Uterine smooth muscle cell (primary cell): Measurements from ENCODE around the gene LCN6. TPM values are rescaled to one million over a fixed set of nuclear protein-coding genes. Genes with fewer than 3 reads are reported as not detected.

Experiments
- total RNA-seq: library from RNA; depleted of rRNA; stranded (reverse); fragments of >200 nt; gene quantifications from 2 replicates; pipeline ENCODE4 v1.2.3, GENCODE V29; 2014

LCN6 gene
- total RNA-seq: not detected in 2 replicates

GRCh38 chr9:136748201-136748600 lies at the start of gene LCN6:
Gene LCN6, minus strand, starts transcription at chr9:136748525. Its CDS starts 42 bp downstream, at chr9:136748483.

GRCh38 chr9:136796238-136796774 lies 48.0 kb upstream of the LCN6 start, which contains the start of gene CCDC183:
Gene CCDC183, plus strand, starts transcription at chr9:136796338. Its CDS starts 60 bp downstream, at chr9:136796398.

GRCh38 chr9:136790640-136791515 lies 42.6 kb upstream of the LCN6 start, which contains the start of gene TMEM141:
Gene TMEM141, plus strand, starts transcription at chr9:136791344. Its CDS starts 27 bp downstream, at chr9:136791371.

GRCh38 chr9:136764301-136764891 lies 16.1 kb upstream of the LCN6 start, which contains the start of gene LCN15:
Gene LCN15, minus strand, starts transcription at chr9:136764518. Its CDS starts 30 bp downstream, at chr9:136764488.

GRCh38 chr9:136742591-136743391 lies 5.5 kb downstream of the LCN6 start, which contains the start of gene LCN10:
Gene LCN10, minus strand, starts transcription at chr9:136742940. Its CDS starts 37 bp downstream, at chr9:136742903.

GRCh38 chr9:136711751-136712689 lies 36.3 kb downstream of the LCN6 start, which contains the start of gene DIPK1B:
Gene DIPK1B, plus strand, starts transcription at chr9:136712572. Its CDS starts 94 bp downstream, at chr9:136712666.

Other genes with a start within 250 kb of the LCN6 start
- 10.7 and 24.4 TPM in 2 replicates for gene NOTCH1, start 202.5 kb downstream of the LCN6 start, total RNA-seq
- 7.2 and 12.2 TPM in 2 replicates for gene EGFL7, start 85.6 kb downstream of the LCN6 start, total RNA-seq
- gene AGPAT2, start 61.1 kb downstream of the LCN6 start, total RNA-seq: 52.0 and 54.6 TPM in 2 replicates
- 0.22 and 1.1 TPM in 2 replicates for gene DIPK1B, start 36.0 kb downstream of the LCN6 start, total RNA-seq
- not detected in 2 replicates for gene LCN10, start 5.6 kb downstream of the LCN6 start, total RNA-seq
- not detected in 2 replicates for gene LCN8, start 9.7 kb upstream of the LCN6 start, total RNA-seq
- not detected in 2 replicates for gene LCN15, start 16.0 kb upstream of the LCN6 start, total RNA-seq
- gene TMEM141, start 42.8 kb upstream of the LCN6 start, total RNA-seq: 52.2 and 62.0 TPM in 2 replicates
- gene CCDC183, start 47.8 kb upstream of the LCN6 start, total RNA-seq: 0.37 TPM in 1 of 2 replicates, not detected in the other
- 66.7 and 87.5 TPM in 2 replicates for gene RABL6, start 59.4 kb upstream of the LCN6 start, total RNA-seq
- 1.4 and 3.5 TPM in 2 replicates for gene AJM1, start 94.0 kb upstream of the LCN6 start, total RNA-seq
- gene PHPT1, start 100.9 kb upstream of the LCN6 start, total RNA-seq: 44.4 and 70.9 TPM in 2 replicates
- gene MAMDC4, start 103.8 kb upstream of the LCN6 start, total RNA-seq: 1.1 and 3.1 TPM in 2 replicates
- gene EDF1, start 117.8 kb upstream of the LCN6 start, total RNA-seq: 265 and 280 TPM in 2 replicates
- 9.6 and 16.3 TPM in 2 replicates for gene TRAF2, start 138.0 kb upstream of the LCN6 start, total RNA-seq
- gene FBXW5, start 196.2 kb upstream of the LCN6 start, total RNA-seq: 167 and 192 TPM in 2 replicates
- 0.37 TPM in 1 of 2 replicates, not detected in the other for gene C8G, start 196.7 kb upstream of the LCN6 start, total RNA-seq
- gene LCN12, start 203.7 kb upstream of the LCN6 start, total RNA-seq: 0.12 TPM in 1 of 2 replicates, not detected in the other
- gene PTGDS, start 229.0 kb upstream of the LCN6 start, total RNA-seq: 1.2 and 40.7 TPM in 2 replicates
- 0.66 and 6.4 TPM in 2 replicates for gene LCNL1, start 234.5 kb upstream of the LCN6 start, total RNA-seq
- gene PAXX, start 243.9 kb upstream of the LCN6 start, total RNA-seq: 23.9 and 25.1 TPM in 2 replicates
- 0.55 and 3.0 TPM in 2 replicates for gene CLIC3, start 248.0 kb upstream of the LCN6 start, total RNA-seq